NCI-H2196 (cell line): Measurements from ENCODE around the gene PASK.
"Not testable (repeated sequence)": the region's sequence is repeated elsewhere in the genome, so short reads cannot be mapped to it uniquely, and the experiment has no call there.

ENCODE experiments used
- DNase-seq: peaks from one replicate; lab custom pipeline; 2025; ENCODE audit not compliant: unreplicated experiment; lab: John Stamatoyannopoulos, UW

PASK gene

GRCh38 chr2:241148891-241149674 is at the start of gene PASK:
Gene PASK (minus strand): TSS chr2:241149472. CDS start chr2:241143032, 6,440 bp downstream.
- peak; percentile 97 for DNase-seq

GRCh38 chr2:241198381-241199279 is 49.4 kb upstream of the PASK start:
- no peak for DNase-seq

GRCh38 chr2:241197947-241198346 is 48.7 kb upstream of the PASK start:
- no peak for DNase-seq

GRCh38 chr2:241197246-241197645 is 48.0 kb upstream of the PASK start:
- not testable (repeated sequence) for DNase-seq

GRCh38 chr2:241195506-241196130 is 46.3 kb upstream of the PASK start:
- no peak for DNase-seq

GRCh38 chr2:241194811-241195210 is 45.5 kb upstream of the PASK start:
- DNase-seq = no peak

GRCh38 chr2:241193271-241193670 is 44.0 kb upstream of the PASK start:
- no peak for DNase-seq

GRCh38 chr2:241191081-241191480 is 41.8 kb upstream of the PASK start:
- no peak for DNase-seq

GRCh38 chr2:241190291-241190981 is 41.2 kb upstream of the PASK start:
- no peak for DNase-seq

GRCh38 chr2:241189856-241190201 is 40.6 kb upstream of the PASK start:
- no peak for DNase-seq

- no peak for DNase-seq
Observed at GRCh38 chr2:241189093-241189855, 40.0 kb upstream of the PASK start.

- peak; percentile 19 for DNase-seq
Observed at GRCh38 chr2:241188361-241189092, 39.3 kb upstream of the PASK start, which contains the start of gene ANO7. Gene ANO7 (plus strand): TSS chr2:241188677. CDS start chr2:241190064, 1,387 bp downstream.

GRCh38 chr2:241187918-241188234 is 38.6 kb upstream of the PASK start:
- no peak for DNase-seq

GRCh38 chr2:241187101-241187917 is 38.0 kb upstream of the PASK start:
- no peak for DNase-seq

- no peak for DNase-seq
Observed at GRCh38 chr2:241185961-241186360, 36.7 kb upstream of the PASK start.

GRCh38 chr2:241184901-241185300 is 35.6 kb upstream of the PASK start:
- no peak for DNase-seq

GRCh38 chr2:241183221-241183620 is 33.9 kb upstream of the PASK start:
- no peak for DNase-seq

GRCh38 chr2:241182531-241183133 is 33.4 kb upstream of the PASK start:
- no peak for DNase-seq
